GM21528 (cell line): Measurements from ENCODE around the gene CCNK.

Experiments used
- ATAC-seq: cut with Tn5 transposase; IDR thresholded peaks from one replicate; pipeline ENCODE4 v1.9.1; 2021; ENCODE audit warnings: mild to moderate bottlenecking, moderate library complexity; ENCODE audit not compliant: unreplicated experiment, low FRiP score

Gene CCNK

DNA sequence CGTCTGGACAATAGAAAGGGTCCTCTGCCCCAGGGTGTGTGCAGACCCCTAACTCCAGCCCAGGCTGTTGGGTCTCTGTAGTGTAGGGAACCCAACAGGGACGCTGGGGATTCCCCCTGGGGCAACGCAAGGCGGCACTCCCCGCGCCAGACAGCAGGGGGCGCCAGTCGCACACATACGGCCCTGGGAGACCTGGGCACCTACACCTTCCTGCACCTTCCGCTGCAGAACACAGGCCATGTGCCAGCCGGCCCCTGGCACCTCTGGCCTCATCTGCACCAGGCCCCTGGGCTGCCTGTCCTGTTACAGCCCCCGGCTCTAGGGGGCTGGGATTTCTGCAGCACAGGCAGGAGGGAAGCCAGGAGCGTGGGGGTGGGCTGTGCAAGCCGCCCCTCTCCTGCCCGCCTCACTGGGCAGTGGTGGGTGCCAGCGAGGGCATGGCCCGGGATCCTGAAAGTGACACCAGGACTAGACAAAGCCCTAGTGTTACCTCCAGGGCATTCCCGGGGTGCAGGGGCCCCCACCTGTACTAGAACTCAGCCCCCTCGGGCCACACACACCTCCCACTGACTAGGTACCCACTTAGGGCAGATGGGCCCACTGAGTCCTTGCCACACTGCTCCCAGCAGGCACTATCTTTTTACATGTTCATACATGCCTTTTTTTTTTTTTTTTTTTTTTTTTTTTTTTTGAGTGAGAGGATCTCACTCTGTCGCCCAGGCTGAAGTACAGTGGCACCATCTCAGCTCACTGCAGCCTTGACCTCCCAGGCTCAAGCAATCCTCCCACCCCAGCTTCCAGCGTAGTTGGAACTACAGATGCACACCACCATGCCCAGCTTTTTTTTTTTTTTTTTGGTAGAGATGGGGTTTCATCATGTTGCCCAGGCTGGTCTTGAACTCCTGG is 37.5 kb downstream of the CCNK start:
- peak; percentile 71 for ATAC-seq

DNA sequence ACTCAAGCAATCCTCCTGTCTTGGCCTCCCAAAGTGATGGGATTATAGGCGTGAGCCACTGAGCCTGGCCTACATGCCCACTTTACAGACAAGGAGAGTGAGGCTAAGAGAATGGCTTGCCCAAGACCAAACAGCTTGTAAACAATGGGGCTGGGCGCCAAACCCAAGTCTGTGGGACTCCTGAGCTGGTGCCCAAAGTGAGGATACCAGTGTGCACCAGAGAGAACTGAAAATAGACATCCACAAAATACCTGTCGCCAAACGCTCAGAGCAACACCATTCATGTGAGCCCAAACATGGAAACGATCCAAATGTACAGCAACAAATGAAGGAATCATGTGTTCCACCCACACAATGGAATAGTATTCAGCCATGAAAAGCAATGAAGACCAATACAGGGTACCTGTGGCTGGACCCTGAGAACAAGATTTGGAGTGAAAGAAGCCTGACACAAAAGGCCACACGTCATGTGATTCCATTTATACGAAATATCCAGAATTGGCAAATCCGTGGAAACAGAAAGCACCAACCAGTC is 38.2 kb downstream of the CCNK start:
- no peak for ATAC-seq

DNA sequence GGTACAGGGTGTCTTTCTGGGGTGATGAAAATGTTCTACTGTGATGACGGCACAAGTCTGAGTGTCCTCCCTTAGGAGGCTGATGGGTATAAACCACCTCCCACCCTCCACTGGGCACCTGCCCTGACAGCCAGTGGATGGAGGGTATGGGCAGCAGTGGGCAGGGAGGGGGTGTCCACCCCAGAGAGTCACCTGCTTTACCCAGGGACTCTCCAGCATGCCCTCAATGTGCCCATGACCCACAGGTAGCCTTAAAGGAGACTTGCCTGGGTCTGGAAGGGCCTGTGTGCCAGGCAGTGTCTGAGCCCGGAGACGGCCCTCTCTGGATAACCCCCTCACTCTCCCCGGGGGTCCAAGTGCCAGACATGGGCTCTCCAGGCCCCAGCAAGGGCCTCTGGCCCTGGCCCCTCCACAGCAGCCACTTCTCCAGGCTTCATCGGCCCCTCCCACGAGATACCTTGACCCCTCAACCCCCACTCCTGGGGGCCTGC is 38.8 kb downstream of the CCNK start:
- no peak for ATAC-seq

DNA sequence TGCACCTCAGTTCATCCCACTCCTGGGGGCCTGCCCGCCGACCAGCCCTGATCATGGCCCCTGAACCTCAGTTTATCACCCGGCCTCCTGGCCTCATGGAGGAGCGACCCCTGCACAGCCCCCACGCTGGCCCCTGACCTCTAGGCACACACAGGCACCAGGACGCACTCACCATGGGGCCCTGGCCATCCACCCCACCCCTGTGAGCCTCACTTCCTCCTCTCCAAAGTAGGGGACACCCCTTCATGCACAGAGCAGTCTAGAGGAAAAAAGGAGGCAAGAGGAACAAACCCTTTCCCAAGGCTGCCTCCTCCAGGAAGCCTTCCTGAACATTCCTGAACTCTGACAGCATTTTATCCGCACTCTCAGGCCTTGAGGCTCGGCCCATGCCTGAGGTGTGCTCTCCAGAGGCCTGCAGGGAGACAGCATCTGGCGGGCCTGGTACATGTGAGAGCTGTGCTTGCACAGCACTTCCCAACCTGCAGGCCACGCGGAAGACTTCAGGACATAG is 39.4 kb downstream of the CCNK start:
- no peak for ATAC-seq

DNA sequence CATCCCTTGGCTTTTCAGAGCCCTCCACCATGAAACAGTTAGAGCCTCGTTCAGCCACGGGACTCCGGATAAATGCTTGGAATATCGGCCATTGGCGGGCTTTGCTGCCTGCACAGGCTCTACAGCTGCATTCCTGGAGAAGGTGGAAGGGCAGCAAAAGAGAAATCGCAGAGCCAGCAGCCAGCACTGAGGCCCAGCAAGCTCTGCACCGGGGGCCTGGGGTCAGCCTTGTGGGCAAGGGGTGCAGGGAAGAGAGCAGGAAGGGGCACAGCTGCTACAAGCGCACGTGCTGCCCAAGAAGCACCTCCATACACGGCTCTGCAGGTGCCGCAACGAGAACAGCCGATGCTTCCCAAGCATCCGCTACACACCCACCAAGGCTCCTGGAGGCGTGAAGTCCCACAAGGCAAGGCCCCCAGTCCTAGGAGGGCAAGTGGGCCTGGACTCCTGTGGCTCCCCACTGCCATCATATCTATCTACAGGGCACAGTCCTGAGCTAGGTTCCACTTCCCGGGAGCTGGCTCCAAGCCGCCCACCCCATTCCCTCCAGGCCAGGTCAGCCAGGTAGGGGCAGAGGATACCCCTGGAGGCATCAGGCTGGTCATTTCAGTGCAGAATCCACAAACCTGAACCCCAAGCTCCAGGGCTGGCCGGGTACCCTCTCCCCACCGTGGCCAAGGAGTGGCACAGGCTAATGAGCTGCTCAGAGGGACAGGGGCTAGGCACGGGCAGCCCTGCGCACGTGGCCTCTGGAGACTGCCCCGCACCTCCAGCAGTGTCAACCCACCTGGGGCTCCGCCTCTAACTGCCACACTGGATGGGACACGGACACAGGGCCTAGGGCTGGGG is 40.2 kb downstream of the CCNK start:
- no peak for ATAC-seq

DNA sequence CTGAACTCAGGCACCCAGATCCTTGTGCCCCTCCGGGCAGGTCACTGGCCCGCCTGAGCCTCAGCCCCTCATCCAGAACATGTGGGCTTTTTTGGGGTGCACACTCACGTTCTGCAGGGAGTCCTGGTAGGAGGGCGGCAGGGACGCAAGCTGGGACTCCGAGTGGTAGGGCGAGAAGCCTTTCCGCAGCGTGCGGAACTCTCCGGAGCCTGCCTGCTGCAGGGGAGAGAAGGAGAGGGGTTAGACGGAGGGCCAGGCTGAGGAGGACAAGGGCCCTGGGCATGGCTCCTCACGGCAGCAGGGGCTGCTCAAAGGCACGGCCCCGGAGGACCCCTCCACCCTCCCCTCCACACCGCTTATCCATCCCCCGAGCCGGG is 40.8 kb downstream of the CCNK start:
- no peak for ATAC-seq

DNA sequence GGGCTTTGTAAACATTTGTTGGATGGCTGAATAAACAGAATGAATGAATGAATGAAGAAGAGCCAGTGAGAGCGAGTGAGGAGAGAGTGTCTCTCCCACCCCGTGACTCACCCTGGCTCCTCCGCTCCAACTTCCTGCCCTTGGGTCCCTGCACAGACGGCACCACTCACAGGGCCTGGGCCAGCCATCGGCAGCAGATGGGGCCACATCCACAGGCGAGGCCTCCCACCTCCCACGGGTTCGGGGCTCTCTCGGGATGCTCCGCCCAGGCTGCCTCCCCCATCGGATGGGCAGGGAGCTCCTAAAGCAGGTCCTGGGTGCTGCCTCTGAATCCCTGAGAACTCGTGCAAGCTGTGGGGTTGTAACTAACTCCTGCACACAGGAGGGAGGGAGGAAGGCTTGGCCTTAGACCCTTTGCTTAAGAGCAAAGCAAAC is 41.3 kb downstream of the CCNK start:
- ATAC-seq: no peak

GRCh38 chr14:99522934-99523703 is 41.9 kb downstream of the CCNK start:
- no peak for ATAC-seq

DNA sequence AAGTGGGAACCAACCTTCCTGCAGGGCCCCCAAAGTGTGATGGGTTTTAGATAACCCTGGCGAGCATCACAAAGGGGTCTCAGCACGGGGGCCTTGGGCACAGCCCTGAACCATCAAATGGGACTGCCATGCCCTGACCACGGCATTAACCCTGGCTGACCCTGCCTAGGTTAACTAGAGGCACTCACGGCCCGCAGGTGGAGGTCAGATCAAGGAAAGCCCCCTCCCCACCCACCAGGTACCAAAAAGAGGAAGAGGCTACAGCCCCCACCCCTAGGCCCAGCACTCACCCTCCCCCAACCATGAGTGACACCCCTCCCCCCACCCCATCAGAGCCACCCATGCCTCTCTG is 42.5 kb downstream of the CCNK start:
- ATAC-seq: no peak

GRCh38 chr14:99524091-99524661 is 43.0 kb downstream of the CCNK start:
- ATAC-seq: no peak

- no peak for ATAC-seq
These were observed 43.8 kb downstream of the CCNK start for GRCh38 chr14:99524804-99525698.

GRCh38 chr14:99525699-99526080 is 44.5 kb downstream of the CCNK start:
- ATAC-seq: no peak

DNA sequence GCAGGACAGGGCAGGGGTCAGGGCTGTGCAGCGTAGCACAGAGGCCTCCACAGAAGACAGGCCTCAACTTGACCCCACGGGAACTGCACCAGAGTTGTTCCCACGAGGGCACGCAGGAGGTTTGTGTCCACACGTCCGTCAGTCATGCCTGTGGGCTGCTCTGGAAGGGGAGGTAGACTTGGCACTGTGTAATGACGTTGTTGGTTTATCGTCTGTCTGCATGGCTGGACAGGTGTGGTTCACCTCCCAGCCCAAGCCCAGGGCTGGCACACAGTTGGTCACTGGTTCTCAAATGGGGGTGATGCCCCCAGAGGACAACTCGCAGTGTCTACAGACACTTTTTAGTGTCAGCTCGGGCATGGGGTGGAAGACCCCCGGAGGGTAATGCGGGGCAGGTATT is 45.8 kb downstream of the CCNK start:
- no peak for ATAC-seq

GRCh38 chr14:99527427-99528076 is 46.3 kb downstream of the CCNK start:
- no peak for ATAC-seq

- no peak for ATAC-seq
These were observed 48.7 kb downstream of the CCNK start for GRCh38 chr14:99529899-99530298.

- no peak for ATAC-seq
These were observed 49.4 kb downstream of the CCNK start for GRCh38 chr14:99530407-99531155.

DNA sequence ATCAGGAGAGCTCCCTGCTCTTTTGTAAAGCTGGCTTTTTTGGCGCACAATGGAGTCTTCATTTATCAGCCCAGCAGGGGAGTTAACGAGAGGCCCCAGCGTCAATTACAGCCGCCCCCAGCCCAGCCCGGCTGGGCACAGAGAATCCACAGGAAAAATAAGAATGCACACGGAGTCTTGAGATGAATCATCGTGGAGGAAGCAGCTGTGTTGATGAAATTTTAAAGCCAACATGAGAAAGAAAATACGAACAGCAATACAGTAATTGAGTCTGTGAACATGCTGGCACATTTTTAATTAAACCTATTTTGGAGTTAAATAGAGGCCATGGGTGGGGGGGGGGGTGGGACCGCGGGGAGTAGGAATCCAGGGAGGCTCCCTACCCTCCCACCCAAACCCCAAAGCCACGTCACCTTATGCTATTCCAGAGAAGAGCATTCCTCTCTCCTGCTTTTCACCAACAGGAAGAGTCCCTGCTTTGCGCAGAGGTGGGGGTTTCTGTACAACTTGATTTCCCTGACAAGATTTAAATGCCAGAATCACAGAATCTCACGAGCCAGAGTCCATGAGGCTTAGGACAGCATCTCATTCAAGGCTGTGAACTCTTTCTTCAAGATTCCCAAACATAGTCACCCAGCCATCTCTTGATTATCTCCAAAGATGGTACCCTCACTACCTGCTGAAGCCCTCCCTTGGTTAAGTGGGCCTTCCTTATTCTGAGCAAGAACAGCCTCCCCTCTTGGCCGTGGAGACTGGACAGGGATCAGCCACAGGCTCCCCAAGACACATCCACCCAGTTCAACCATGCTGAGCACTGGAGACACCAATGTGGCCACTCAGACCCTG is 50.3 kb downstream of the CCNK start:
- ATAC-seq: no peak
